HT-29 (cell line): ENCODE measurements around the gene PRKRIP1. TPM values are rescaled to one million over a fixed set of nuclear protein-coding genes. Genes with fewer than 3 reads are reported as not detected.
A peak's percentile ranks its signal among the peaks of the same experiment; 100 is the strongest.
"Not testable (repeated sequence)": the region's sequence is repeated elsewhere in the genome, so short reads cannot be mapped to it uniquely, and the experiment has no call there.

Source experiments
- DNase-seq: peaks from one replicate; pipeline ENCODE4 v3.0.0-alpha.2; 2015; ENCODE audit warnings: low spot score
- total RNA-seq: library from RNA; depleted of rRNA; stranded (reverse); fragments of >200 nt; shearing (Covaris generic); gene quantifications from 2 replicates; pipeline ENCODE4 v1.2.3, GENCODE V29; 2014

PRKRIP1 gene
- total RNA-seq, 1 experiment from 2014 or later, result 38.8 TPM

- DNase-seq, result no peak
Observed at GRCh38 chr7:102457352-102457924, 61.3 kb downstream of the PRKRIP1 start.

- DNase-seq, result no peak
Observed at GRCh38 chr7:102459221-102459844, 63.2 kb downstream of the PRKRIP1 start.

- DNase-seq, result no peak
Observed at GRCh38 chr7:102460467-102460866, 64.3 kb downstream of the PRKRIP1 start.

GRCh38 chr7:102463841-102464576 lies 67.8 kb downstream of the PRKRIP1 start:
- DNase-seq, result peak; percentile 32

GRCh38 chr7:102464577-102465280 lies 68.6 kb downstream of the PRKRIP1 start, which contains the start of the genes ALKBH4 and LRWD1:
Gene ALKBH4, minus strand, starts transcription at chr7:102464863. Its CDS starts 27 bp downstream, at chr7:102464836.
Gene LRWD1, plus strand, starts transcription at chr7:102464984. Its CDS starts 97 bp downstream, at chr7:102465081.
- DNase-seq, result peak; percentile 95

- no peak for DNase-seq
Observed at GRCh38 chr7:102466097-102466496, 69.9 kb downstream of the PRKRIP1 start.

- DNase-seq, result no peak
Observed at GRCh38 chr7:102467581-102468477, 71.7 kb downstream of the PRKRIP1 start.

- DNase-seq, result no peak
Observed at GRCh38 chr7:102468478-102469350, 72.6 kb downstream of the PRKRIP1 start.

GRCh38 chr7:102469351-102469971 lies 73.3 kb downstream of the PRKRIP1 start:
- no peak for DNase-seq

GRCh38 chr7:102469972-102470825 lies 74.0 kb downstream of the PRKRIP1 start:
- peak; percentile 61 for DNase-seq

GRCh38 chr7:102471791-102472125 lies 75.6 kb downstream of the PRKRIP1 start:
- DNase-seq, result no peak

- DNase-seq, result no peak
Observed at GRCh38 chr7:102472126-102473041, 76.2 kb downstream of the PRKRIP1 start.

- no peak for DNase-seq
Observed at GRCh38 chr7:102473271-102473991, 77.3 kb downstream of the PRKRIP1 start.

GRCh38 chr7:102474116-102474515 lies 78.0 kb downstream of the PRKRIP1 start:
- not testable (repeated sequence) for DNase-seq

GRCh38 chr7:102474736-102475435 lies 78.7 kb downstream of the PRKRIP1 start:
- not testable (repeated sequence) for DNase-seq
